ENCODE measurements around the gene ZBTB47.

Gene ZBTB47

DNA sequence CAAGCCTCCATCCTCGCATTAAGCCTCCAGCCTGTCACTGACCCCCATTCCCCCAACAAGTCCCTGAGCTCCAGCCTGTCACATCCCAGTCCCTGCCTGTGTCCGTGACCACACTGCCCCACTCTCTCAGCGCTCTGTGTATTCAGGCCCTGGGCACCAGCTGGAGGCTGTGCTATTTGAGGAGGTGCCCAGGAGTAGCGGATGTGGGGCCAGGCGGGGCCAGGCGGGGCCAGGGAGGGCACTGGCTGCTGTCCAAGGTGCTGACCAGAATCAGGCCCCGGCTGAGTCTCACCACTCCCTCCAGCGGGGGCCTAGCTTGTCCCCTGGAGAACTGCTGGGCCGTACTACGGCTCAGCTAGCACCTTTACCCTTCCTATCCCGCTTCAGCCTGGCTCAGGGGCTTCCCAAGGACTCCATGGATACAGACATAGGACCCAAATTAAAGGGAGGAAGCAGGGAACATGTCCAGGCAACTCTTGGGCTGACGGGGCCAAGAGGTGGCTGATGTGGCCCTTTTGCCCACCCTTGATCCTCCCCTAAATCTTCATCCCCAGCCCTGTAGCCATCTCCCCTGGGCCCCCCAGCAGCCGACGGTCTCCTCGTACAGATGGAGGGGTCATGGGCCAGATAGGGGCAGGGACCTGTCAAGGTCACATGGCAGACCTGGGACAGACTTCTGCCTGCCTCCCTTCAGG is 48.0 kb downstream of the ZBTB47 start:
- DNase-seq = peak; percentile 70

DNA sequence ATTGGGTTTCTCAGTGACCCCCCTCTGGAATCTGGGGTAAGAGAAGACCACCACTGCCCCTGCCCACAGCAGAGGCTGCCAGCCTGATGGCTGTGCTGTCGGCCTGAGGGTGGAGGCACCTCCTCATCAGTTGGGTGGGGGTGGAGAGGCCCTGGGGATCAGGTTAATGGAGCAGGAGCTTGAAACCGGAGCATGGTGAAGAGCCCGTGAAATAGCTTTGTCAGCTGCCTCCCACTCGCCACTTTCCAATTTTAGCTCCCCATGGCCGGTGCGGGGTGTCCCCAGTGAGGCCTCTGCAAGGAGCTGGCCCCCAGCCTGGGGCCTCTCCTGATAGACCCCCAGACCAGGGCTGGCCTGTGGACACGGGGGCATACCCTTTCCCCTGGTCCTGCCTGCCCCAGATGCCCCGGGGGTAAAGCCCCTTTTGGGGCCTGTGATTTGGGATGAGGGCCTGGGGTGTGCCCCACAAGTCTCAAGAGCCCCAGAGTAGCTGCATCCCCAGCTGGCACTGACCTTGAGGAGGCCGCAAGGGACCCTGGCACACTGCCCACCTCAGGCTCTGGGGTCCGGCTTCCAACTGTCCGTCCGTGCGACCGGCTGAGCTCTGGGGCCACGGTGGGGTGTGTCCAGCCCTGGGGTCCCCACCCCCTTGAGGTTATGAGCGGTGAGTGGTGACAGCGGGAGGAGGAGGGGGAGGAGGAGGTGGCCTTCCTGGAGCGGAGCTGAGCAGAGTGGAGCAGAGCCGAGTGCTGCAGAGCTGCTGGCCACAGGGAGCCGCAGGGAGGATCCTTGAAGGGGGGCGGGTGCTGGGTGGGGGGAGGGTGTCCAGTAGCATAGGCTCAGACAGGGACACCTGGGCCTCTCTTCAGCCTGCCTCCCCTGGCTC is 48.8 kb downstream of the ZBTB47 start, which contains the start of gene HHATL:
HHATL (minus strand) TSS at position 733 of the 886 bp plus-strand sequence. CDS start 1,972 bp downstream, outside the sequence.
- peak; percentile 41 for DNase-seq

DNA sequence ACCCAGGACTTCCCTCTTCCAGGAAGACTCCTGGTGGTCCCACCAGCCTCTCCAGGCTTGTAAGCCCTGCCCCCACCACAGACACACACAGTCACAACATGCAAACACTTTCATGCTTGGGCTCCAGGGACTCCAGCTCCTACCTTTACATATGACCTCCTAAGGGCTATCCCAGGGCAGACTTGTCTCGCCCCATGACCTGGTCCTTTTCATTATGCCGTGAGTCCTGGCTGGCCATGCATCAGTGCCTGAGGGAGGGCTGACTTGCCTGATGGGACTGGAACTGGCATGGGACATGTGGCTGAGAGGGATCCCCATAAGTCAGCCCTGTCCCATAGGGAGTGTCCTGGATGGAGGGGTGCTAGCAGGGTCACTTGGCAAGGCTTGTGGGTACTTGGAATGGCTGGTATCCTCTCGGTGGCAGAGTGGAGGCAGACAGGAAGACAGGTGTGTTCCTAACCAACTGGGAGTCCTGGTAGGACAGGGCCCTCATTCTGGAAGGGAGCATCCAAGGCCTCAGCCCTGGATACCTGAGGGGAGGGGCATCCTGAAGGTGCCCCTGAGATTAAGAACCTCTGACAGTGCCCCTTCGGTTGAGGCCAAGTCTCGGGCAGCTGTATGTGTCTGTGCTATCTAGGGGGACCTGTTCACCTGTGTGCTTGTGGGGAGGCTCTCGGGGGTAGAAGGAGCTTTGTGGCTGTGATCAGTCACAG is 49.6 kb downstream of the ZBTB47 start:
- no peak for DNase-seq

DNA sequence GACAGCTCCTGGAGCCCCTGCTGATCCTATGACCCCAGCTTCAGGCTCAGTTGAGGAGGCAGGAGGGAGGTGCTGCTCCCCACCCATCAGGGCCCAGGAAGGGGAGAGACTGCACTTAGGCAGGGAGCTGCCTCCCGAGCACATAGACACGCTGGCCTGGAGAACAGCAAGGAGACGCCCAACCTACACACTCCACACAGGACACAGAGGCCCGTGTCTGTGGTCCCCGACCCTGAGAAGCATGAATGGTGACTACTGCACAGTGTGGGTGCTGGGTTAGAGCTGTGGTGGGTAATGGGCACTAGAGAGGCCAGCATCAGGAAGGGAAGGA is 50.2 kb downstream of the ZBTB47 start:
- DNase-seq = no peak

DNA sequence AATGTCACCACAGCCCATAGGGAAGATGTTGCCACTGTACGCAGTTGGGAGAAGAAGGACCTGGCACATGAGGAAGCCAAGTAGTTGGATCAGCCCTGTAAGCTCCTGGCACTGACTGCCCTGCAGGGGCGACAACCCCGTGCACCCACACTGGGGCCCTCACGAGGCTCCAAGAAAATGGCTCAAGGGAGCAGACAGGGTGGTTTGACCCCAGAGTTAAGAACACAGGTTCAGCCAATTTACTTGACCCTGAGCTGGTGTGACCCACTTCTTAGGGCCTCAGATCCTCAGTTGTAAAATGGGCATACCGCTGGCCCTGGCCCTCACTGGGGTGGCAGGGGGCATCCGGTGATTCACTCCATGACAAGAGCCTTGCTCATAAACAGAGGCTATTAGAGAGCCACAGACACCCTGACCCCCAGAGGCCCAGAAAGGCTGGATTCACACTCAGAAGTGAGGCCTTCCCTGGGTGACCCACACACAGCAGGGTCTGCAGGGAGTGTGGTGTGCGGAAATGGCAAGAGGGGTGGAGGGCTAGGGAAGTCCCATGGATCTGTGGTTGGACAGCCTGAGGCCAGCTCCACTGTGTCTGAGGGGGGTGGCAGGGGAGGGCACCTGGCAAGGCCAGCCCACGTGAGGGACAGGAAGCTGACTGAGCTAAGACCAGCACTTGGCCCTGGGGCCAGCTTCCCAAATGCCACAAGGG is 50.8 kb downstream of the ZBTB47 start:
- no peak for DNase-seq

DNA sequence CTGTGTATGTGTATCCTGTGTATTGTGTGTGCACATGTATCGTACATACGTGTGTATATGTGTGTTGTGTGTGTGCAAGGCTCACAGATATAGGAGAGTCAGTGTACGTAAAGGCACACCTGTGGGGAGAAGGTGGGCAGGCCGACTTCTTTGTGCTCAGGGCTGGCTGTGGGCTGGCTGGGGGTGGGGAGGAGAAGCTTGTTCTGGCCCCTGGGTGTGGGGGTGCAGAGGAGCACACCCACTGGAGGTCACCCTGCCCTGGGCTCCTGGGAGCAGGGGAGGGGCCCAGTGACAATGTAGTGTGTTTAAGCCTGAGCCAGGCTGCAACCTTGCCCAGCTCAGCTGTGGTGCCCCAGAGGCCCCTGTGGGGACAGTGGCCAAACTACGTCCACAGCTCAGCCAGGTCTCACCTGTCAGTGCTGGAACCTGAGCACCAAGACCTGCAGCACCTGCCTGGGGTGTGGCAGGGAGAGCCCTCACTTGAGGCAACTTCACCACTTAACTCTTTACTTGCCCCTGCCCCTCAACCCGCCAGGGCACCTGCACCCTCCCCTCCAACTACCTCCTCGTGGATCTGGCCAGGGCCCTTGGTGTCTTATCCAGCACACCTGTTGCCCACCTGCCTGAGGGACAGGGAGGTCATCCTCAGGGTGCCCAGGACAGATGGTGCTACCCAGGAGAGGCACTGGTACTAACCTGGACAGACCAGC is 51.7 kb downstream of the ZBTB47 start:
- DNase-seq = no peak

DNA sequence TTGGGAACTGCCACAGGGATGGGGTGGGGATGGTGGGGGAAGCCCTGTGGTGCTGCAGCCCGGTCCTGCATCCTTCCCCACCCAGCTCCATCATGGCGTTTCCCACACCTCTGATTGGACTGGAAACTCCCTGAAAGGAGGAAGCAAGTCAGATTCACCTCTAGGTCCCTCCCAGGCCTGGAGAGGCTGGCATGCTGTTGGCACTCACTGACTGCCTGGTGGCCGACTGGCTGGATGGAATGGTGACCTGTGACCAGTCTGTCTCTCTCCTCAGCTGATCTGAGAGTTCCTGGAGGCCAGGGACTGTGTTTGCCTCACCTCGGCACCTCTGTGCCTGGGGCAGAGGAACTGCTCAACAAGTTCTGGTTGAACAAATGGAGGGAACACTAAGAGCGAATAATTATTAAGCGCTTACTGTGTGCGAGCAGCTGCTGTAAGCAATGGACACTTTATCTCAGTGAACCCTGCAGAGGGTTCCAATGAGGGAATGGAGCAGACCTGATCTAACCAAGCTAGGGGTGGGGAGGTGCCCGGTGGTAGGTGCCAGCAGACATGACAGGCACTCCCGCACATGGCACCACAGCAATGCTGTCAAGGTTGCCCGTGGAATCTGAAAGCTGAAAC is 52.6 kb downstream of the ZBTB47 start:
- DNase-seq = no peak

DNA sequence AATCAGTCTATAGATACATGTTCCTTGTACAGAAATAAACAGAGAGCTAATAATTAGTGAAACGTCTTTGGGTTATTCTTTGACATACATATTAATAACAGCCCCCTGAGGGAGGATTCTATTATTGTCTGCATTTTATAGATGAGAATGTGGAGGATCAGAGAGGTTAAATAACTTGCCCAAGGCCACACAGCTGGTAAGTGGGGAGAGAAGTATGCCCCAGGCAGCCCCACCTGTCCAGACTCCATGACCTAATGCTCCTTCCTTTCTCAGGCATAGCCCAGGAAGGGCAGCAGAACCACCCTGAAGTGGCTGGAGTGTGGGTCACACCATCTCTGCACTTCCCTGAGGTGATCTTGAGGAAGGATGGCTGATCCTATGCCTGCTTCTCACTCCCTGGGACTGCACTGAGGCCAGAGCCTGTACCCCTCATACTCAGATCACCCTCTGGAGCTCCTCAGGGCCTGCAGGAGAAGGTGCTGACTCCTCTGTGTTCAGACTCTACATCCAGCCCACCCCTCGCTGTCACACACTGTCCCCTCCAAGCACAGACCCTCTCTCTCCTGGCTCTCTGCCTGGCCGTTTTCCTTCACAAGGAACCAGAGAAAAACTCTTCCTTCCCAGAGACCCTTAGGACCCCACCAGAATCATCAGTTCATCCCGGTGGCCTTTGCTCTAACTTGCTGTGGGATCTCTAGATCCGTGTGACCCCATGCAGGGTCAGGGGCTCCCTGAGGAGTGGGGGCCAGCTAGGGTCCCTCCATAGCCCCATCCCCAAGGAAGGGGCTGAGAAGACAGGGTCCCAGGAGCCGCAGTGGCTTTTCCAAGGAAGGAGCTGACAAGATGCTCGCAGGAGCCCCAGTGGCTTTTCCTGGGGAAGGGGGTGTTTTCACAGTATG is 53.5 kb downstream of the ZBTB47 start:
- DNase-seq = no peak

DNA sequence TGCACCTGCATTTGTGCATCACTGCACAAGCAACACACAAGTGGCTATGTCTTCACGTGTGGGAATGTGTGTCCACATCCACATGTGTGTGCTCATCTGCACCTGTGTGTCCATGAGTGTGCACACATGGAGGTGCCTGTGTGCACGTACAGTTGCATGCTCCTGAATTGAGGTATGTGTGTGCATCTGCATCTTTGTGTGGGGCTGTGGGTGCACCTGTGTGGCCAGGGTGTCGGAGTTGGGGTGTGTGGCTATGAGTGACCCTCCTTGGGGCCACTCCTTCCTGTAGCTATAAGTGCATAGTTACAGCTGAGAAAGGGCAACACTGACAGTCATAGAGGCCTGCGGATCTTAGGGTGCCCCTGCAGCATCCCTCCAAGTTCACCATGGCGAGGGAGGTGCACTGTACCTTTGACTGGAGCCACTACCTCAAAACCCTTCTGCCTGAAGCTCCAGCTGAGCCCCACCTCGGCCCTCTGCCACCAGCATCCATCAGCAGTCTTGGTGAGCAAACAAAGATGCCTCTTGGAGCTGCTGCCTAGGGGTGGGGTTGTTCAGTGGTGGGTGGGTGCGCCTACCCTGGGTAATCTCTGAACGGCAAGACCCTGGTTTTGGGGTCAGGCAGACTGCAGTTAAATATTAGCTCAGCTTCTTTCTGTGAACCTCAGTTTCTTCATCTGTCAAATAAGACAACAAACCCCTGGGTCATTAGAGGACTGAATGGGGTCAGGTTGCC is 54.3 kb downstream of the ZBTB47 start:
- DNase-seq = no peak

DNA sequence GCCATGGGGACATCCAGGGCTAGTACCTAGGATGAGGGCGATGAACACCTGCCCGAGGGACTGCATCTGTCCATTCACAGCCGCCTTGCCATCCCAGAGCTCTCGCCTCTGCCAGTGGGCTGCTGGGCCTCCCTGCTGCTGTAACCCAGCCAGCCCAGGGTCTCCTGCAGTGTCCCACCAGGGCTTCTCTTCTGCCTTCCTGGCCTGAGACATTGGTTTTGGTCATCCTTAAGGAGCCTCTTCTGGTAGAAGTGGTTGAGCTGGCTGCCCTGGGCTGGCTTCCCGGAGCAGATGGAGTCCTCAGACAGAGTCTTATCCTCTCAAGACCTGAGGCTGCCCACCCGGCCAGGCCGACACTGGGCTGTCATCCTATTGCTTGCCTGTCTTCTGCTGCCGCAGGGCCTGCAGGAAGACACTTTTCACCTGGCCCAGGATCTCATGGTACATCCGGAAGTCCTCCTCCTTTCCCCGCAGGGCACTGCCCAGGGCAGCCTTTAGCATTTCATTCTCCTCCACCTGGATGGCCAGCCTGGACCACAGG is 55.2 kb downstream of the ZBTB47 start:
- no peak for DNase-seq

DNA sequence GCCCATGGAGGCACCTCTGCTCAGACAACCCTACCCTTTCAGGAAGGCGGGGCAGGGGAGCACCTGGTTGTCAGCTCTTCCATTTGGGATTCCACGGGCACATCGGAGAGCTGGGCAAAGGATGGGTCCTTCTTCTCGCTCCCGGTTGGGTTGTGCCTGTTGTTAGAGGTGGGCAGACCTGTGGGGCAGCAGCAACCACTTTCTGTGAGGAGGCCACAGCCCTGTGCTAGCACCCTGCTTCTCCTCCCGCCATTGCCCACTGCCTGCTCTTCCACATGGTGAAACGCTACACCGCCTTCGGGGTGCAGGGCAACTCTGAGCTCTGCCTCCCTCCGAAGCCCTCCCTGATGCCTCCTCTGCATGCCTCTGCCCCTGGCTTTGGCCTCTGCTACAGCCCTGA is 56.1 kb downstream of the ZBTB47 start:
- no peak for DNase-seq

DNA sequence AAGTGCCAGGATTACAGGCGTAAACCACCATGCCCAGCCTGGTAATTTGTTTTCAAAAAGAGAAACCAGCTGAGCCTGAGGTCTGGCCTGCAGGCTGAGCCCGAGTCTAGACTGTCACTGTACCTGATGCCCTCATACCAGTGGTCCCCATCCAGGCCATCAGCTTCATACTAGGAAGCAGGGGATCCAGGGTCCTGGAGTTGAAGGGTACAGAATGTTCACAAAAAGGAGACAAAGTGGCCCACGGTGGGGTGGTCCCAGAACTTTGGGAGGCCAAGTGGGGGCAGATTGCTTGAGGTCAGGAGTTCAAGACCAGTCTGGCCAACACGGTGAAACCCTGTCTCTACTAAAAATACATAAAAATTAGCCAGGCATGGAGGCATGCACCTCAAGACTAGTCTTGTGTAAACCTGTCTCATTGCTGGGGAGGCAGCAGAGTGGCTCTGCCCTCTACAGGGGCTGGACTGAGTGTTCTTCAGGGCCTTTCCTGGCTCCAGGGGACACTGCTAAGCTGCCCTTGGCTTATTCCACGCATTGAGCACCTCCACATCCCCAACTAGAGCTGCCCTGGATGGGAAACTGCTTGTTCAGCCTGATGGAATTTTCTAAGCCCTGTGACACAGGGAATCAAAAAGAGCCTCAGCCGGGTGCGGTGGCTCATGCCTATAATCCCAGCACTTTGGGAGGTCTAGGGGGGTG is 57.0 kb downstream of the ZBTB47 start:
- no peak for DNase-seq

DNA sequence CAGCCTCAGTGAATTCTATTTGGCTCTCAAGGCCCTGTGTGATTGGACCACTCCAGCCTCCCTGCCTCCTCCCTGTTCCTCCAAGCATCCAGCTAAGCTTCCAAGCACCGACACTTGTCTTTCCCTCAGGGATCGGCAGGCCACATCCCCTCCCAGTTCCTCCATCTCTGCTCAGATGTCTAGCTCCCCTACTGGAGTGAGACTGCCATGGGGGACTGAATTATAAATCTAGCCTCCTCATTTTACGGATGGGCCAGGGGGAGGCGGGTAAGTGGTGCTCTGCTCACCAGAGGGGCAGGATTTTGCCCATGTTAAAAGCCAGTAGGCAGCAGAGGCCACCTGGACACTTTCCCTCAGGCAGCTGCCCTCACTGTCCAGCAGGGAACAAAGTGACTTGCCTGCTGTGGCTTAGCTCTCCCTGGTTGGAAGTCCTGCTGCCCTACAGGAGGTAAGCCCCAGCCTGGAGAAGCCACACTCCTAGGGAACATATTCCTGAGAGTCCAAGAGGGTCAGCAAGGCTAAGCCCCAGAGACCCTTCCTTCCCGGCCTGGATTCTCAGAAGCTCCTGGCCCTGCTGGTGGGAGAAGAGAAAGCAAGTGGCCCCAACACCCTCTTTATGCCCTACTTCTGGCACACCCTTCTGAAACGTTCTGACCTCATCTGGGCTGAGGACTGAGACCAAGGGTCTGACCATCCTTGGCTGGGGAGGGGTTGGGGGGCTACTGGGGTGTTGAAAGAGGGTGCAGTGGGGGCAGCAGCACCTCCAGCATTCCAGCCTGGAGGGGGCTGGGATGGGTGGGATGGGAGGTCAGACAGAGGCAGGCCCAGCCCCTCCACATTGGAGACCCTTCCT is 58.2 kb downstream of the ZBTB47 start:
- DNase-seq = peak; percentile 15

DNA sequence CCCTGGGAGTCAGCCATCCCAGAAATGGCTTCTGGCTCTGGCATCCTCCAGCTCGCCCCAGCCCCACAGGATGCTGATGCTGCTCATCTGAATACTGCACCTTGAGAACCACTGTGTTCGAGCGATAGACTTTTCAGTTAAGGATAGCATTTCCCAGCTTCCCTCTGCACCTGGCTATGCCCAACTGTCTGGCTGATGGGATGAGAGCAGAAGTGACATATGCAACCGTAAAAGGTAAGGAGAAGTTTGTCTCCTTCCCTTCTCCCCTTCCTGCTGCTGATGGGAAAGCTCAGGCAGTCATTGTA is 58.8 kb downstream of the ZBTB47 start:
- no peak for DNase-seq

DNA sequence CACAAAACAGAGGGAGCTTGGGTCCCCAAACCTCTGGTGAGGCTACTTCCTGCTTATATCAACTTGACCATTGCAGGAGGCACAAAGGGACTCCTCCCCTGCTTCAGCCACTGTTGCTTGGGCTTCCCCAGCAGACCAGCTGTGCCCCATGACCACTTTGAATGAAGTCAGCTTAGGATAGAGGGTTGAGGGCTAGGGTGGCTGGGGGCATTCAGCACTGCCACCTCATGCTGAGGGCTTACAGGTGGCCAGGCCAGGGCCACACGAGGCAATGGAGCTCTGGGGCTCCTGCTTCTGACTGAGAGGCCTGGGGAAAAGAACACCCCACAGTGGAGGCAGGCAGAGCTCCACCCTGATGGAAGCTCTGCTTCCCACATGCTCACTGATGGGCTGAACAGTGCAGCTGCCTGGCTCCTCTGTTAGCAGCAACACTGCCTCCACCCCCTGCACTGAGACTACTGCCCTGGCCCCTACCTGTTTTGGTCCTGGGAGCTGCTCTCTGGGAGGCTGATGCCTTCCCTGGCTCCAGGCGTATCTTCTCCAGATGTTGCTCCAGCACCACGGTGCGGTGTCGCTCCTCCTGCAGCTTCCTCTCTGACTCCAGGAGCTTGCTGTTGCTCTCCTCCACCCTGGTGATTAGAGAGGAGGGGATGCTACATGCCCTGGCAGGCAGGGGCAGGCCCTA is 59.3 kb downstream of the ZBTB47 start:
- peak; percentile 6 for DNase-seq

DNA sequence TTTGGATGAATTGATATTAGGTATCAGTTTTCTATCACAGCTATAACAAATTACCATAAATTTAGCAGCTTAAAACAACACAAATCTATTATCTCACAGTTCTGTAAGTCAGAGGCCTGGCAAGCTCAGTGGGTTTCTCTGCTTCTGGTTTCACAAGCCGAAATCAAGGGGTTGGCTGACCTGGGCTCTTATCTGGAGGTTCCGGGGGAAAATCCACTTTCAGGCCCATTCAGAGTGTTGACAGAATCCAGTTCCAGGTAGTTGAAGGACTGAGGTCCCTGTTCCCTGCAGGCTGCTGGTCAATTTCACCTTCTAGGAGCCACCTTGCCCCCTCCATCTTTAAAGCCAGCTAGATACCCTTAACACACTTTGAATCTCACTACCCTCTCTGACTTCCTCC is 60.2 kb downstream of the ZBTB47 start:
- no peak for DNase-seq

DNA sequence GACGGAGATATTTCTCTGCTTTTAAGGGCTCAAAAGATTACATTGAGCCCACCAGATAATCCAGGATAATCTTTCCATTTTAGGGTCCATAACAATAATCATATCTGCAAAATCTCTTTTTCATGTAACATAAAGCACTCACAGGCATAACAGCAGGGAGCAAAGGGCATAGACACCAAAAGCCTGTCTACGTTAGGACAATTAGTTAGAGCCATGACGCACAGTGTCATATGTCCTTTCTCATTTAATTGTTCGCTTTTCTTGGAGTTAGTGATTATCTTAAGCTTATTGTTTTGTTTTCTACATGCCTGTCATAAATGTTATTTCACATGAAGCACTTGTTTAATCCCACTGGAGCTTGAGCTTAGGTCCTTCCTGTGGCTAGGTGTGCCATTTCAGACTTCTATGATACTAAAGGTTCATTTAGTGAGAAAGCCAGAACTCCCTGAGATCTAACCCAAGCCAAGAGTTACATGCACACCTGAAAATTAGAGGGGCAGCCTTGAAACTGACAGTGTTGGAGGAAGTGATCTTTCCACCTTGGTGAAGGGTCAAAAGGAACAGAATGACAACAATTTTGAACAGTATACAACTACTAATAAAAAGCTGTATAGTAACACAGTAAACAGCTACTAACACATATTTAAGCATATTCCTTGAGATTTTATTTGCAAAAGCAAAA is 60.8 kb downstream of the ZBTB47 start:
- no peak for DNase-seq
